HG03280 (cell line): ENCODE results near the gene PPP1R14B.

ENCODE experiments used
- ATAC-seq: cut with Tn5 transposase; IDR thresholded peaks from one replicate; pipeline ENCODE4 v1.9.1; 2021; ENCODE audit warnings: mild to moderate bottlenecking, moderate library complexity; ENCODE audit not compliant: unreplicated experiment

The PPP1R14B gene

GRCh38 chr11:64218628-64219353 lies 28.0 kb downstream of the PPP1R14B start:
- no peak for ATAC-seq

DNA sequence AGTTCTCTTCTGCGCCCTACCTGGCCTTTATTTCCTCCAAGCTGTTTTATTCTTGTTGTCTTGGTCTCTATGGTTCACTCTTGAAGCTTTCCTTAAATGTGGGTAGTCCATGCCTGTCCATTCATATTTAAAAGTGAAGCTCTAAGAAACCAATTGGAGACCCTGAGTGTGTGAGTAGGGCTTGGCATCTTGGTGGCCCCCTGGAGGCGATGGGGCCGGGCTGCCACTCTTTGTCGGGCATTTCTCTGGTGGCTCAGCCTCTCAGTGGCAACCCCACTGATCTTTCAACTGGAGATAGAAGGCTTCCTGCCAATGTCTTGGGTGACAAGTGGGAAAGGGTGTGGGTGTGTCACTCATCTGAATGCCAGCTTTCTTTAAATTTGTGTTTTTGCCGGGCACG lies 29.9 kb downstream of the PPP1R14B start:
- ATAC-seq: no peak

GRCh38 chr11:64211181-64211872 lies 35.4 kb downstream of the PPP1R14B start:
- no peak for ATAC-seq

DNA sequence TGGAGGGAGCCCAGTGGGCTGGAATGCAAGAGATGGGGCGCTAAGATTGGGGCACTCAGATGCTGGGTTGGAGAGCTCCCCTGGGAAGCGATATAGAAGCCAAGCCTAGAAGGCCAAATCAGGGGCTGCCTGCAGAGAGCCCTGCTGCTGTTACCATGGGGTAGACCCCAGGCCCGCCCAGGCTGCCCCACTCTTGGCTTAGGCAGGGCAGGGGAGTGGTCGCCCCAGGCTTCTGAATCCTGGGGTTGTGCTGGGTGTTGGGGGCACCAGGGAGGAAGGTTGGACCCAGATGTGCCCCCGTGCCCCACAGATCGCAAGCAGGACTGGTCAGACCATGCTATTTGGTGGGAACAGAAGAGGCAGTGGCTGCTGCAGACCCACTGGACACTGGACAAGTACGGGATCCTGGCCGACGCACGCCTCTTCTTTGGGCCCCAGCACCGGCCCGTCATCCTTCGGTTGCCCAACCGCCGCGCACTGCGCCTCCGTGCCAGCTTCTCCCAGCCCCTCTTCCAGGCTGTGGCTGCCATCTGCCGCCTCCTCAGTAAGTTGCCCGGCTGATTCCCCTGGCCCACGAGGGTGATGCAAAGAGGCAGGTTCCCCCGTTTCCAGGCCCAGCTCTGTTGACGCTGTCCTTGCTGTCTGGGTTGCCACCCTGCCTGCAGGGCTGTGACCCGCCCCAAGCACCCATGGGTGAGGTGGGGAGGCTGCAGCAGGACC lies 36.3 kb downstream of the PPP1R14B start:
- ATAC-seq: no peak

DNA sequence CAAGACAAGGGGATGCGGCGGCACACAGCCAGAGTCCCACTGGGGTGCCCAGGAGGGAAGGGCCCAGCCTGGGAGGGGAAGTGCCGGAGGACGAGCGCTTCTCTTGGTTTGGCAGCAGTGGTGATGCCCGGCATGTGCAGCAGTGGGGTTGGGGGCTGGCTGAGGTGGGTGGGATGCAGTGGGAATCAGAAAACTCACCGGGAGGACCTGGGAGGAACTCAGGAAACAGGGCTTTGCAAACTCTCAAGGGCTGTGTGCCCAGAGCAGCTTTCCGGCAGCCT lies 37.2 kb downstream of the PPP1R14B start:
- no peak for ATAC-seq

DNA sequence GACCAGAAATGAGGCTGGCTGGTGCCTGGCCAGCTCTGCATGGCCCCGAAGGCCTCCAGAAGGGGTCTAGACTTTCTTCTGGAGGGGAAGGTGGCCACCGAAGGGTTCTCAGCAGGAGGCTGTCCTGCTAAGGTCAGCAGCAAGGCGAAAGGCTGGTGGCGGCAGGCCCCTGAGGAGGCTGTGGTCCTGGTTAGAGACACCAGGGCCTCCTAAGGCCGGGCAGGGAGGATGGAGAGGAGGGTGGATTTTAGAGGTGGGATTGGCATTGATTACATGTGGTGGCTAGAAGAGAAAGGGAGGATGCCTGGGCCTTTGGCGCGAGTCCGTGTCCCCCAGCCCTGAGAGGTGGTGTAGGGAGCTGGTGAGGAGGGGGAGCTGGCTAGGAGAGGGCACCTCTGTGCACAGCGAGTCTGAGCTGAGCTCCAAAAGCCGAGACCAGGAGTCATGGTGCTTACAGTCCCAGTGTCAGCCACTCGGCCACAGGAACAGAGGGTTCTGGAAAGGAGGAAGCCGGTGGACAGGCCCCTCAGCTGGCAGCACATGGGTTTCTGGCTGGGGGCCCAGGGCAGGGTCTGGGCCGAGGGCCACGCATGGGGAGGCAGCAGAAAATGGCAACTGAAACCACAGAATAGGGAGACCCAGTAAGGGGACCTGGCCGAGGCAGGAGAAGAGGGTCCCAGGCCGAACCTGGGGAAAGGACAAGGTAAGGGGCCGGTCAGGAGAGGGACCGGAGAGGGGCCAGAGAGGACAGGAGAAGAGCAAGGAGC lies 37.8 kb downstream of the PPP1R14B start:
- ATAC-seq: no peak

GRCh38 chr11:64208086-64208795 lies 38.5 kb downstream of the PPP1R14B start:
- no peak for ATAC-seq

GRCh38 chr11:64207256-64208085 lies 39.3 kb downstream of the PPP1R14B start:
- ATAC-seq: peak; percentile 41

DNA sequence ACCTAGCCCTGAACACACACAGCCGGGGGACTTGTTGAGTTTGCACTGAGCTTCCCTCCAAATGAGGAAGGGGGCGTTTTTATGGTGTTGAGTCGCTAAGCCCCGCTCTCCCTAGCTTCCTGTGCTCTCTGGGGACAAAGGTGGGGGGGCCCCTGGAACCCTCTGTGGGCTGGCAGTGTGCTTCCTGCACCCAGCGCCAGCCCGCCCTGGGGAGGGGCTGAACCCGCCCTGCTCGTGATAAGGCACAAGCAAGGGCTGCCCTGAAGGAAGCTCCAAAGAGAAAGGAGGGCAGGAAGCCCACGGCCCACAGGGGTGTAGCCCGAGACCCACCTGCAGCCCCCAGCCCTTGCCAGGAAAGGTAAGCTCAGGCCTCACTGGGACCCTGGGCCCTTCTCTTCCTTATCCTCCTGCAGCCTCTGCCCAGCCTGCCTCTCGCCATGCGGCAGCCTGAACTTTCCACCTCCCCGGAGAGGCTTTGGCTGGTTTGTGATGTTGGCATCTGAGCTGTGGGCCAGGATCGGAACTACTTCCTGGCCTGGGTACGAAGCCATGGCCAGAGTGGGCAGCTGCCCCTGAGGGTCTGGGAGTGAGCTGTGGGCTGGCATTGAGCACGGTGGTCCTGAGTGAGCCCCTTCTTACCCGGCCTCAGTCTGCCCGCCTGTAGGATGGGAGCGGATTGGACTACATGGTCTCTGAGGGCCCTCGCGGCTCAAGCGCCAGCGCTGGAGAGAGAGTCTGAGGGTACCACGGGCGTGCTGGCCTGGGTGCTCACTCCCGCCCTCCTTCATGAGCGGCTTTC lies 40.1 kb downstream of the PPP1R14B start, which contains the start of gene FERMT3:
Gene FERMT3 (plus strand): TSS at position 265 of the 799 bp plus-strand sequence. CDS start 644 bp downstream, outside the sequence.
- no peak for ATAC-seq

DNA sequence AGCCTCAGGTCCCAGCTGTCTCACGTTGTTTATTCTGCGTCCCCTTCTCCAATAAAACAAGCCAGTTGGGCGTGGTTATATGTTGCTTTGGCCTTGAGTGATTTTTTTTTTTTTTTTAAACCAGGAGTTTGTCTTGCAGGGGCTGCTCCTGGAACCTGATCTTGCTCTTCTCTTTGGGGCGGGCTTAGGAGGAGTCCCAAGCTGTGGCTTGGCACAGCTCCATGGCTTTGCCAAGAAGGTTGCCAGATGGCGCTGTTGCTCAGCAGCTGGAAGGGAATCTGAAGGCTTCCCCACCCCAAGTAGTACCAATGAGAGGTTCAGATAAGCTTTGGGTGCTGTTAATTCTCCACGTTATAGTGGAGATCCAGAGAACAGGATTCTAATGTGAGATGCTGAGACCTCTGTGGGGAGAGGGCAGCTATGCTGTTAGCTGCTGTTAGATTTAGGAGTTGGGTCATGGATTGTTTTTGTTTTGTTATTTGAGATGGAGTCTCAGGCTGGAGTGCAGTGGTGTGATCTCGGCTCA lies 42.2 kb downstream of the PPP1R14B start:
- ATAC-seq: no peak

DNA sequence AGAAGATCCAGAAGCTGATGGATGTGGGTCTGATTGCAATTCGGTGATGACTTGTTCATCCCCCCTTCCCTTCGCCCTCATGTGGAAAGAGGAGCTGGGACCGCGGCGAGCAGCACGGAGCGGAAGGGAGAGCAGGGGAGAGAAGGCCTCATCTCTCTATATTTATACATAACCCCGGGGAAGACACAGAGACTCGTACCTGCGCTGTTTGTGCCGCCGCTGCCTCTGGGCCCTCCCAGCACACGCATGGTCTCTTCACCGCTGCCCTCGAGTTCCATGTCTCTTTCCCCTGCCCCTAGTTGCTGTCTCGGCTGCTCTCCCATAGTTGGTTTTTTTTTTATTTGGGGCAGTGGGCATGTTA lies 42.7 kb downstream of the PPP1R14B start:
- no peak for ATAC-seq

GRCh38 chr11:64203421-64204079 lies 43.2 kb downstream of the PPP1R14B start:
- no peak for ATAC-seq

- ATAC-seq: no peak
Observed at GRCh38 chr11:64202992-64203391, 43.8 kb downstream of the PPP1R14B start.

DNA sequence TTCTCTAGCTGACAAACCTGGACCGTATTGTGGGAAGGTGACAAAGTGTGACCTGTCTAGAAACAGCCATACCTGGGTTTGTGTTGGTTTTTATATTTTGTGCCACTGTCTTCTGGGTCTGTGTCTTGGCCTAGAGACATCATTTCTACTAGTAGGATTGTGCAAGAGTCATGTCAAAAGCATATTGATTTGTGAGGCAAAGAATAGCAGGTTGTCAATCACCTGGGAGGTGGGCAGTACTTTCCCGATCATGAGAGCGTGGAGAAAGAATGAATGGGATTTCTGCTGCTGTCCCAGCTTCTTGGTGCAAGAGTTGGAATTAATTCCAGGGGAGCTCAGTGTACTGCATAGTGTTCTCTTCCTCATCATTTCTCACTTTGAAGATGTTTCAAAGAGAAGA lies 45.2 kb downstream of the PPP1R14B start:
- no peak for ATAC-seq

DNA sequence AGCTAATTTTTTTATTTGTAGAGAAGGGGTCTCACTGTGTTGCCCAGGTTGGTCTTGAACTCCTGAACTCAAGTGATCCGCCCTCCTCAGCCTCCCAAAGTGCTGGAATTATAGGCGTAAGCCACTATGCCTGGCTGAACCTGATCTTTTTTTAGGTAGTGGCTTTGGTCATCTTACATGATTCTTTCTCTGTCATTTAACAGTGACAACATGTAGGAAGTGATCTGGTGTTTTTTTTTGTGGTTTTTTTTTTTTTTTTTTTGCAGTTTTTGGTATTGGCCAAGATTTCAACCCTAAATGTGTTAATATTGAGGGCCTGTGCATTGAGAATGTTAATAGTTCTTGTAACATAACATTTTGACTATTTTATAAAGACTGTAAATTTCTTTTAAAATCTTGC lies 48.2 kb downstream of the PPP1R14B start:
- ATAC-seq: no peak

DNA sequence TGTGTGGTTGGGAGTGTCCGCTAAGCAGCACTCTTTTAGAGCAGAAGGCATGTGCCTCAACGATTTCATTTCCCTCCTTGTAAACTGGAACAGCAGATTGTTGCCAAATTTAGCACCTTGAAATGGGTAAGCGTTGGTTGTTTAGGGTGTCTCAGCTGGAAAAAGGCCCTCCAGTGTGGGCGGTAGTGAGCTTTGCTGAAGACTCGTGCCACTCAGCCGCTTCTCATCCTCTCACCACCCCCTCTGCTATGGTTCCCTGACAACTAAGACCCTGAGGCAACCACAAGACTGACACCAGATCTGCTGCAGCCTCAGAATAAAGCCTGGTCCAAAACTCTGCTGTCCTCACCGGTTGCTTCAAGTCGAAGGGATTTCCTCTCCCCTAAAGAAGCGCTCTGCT lies 50.1 kb downstream of the PPP1R14B start:
- ATAC-seq: no peak
